Calu3 (cell line): ENCODE results near the gene IRF2. TPM values are rescaled to one million over a fixed set of nuclear protein-coding genes. Genes with fewer than 3 reads are reported as not detected.

Experiments used
- BruUV-seq: library from RNA; stranded (reverse); fragments of 400-500 nt; replicated peaks from 2 replicates; lab custom pipeline; 2021; lab: Mats Ljungman, UMichigan
- CTCF ChIA-PET: fragments of 300-600 bp; sonication (Branson Sonifier 250); formaldehyde crosslinking; loops from one replicate; lab custom pipeline; 2022; ENCODE audit warnings: antibody characterized with exemption; lab: Charles Lee
- DNase-seq: peaks from one replicate; pipeline ENCODE4 v3.0.0; 2022
- H3K27ac Mint-ChIP-seq: one replicate; pipeline ENCODE4 v1.8.0; 2022; ENCODE audit warnings: mixed read lengths; ENCODE audit not compliant: unreplicated experiment
- H3K27me3 Mint-ChIP-seq: one replicate; pipeline ENCODE4 v1.8.0; 2022; ENCODE audit warnings: mixed read lengths; ENCODE audit not compliant: unreplicated experiment
- H3K36me3 Mint-ChIP-seq: one replicate; pipeline ENCODE4 v1.8.0; 2022; ENCODE audit warnings: mild to moderate bottlenecking, moderate library complexity, mixed read lengths; ENCODE audit not compliant: insufficient read depth, unreplicated experiment
- H3K4me1 Mint-ChIP-seq: one replicate; pipeline ENCODE4 v1.8.0; 2022; ENCODE audit warnings: mild to moderate bottlenecking, low read depth, mixed read lengths; ENCODE audit not compliant: unreplicated experiment
- H3K4me3 Mint-ChIP-seq: one replicate; pipeline ENCODE4 v1.8.0; 2022; ENCODE audit warnings: mild to moderate bottlenecking, low read depth, moderate library complexity, mixed read lengths; ENCODE audit not compliant: unreplicated experiment
- H3K9me3 Mint-ChIP-seq: one replicate; pipeline ENCODE4 v1.8.0; 2022; ENCODE audit warnings: low read depth, mixed read lengths; ENCODE audit not compliant: unreplicated experiment
- intact Hi-C: fragments of 100-400 bp; cut with micrococcal nuclease; formaldehyde crosslinking; loops from one replicate; pipeline ENCODE4 v1.10.0; 2022; ENCODE audit not compliant: unreplicated experiment
- total RNA-seq: library from RNA; stranded (reverse); gene quantifications from 2 replicates; pipeline ENCODE4 v1.2.3, GENCODE V29; 2022
- TF ChIP-seq, protein P1 (sequence below): fragments of 200-600 bp; IDR thresholded peaks from one replicate; pipeline ENCODE4 v1.8.0; 2022; ENCODE audit warnings: antibody characterized with exemption; ENCODE audit not compliant: unreplicated experiment

The IRF2 gene
- total RNA-seq, 1 experiment from 2014 or later, result 27.3 TPM

DNA sequence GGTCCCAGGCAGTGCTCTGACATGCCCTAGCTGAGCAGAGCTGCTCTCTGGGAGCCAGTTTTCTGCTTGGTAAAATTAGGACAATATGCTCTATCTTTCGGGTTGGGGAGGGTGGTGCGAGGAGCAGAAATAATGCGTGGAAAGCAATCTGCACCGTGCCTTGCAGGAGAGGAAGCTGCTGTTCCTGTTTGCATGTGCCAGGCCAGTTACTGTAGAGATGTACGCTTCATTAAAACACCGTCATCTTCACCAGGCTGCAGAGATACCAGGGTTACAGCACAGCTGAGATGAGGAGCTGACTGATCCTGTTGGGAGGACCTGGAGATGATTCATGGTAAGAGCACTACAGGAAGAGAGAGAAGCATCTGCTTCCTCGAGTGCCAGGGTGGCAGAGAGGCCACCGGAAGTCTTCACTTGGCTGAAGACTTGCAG lies 29.5 kb upstream of the IRF2 start:
- no peak for DNase-seq
- intact Hi-C loops, result no loop called here
- CTCF ChIA-PET, result no interaction called here
- no peaks in the 10 kb centered on the region for H3K27me3 Mint-ChIP-seq
- H3K4me3 Mint-ChIP-seq, result no peak overlapping the region
- no peaks in the 10 kb centered on the region for H3K36me3 Mint-ChIP-seq
- TF ChIP-seq, protein P1, sequence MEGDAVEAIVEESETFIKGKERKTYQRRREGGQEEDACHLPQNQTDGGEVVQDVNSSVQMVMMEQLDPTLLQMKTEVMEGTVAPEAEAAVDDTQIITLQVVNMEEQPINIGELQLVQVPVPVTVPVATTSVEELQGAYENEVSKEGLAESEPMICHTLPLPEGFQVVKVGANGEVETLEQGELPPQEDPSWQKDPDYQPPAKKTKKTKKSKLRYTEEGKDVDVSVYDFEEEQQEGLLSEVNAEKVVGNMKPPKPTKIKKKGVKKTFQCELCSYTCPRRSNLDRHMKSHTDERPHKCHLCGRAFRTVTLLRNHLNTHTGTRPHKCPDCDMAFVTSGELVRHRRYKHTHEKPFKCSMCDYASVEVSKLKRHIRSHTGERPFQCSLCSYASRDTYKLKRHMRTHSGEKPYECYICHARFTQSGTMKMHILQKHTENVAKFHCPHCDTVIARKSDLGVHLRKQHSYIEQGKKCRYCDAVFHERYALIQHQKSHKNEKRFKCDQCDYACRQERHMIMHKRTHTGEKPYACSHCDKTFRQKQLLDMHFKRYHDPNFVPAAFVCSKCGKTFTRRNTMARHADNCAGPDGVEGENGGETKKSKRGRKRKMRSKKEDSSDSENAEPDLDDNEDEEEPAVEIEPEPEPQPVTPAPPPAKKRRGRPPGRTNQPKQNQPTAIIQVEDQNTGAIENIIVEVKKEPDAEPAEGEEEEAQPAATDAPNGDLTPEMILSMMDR, result no peak
- H3K27ac Mint-ChIP-seq, result no peak overlapping the region
- peaks cover 3% of the 10 kb centered on the region for H3K9me3 Mint-ChIP-seq
- BruUV-seq, result no TSS peak
- no peaks in the 10 kb centered on the region for H3K4me1 Mint-ChIP-seq

DNA sequence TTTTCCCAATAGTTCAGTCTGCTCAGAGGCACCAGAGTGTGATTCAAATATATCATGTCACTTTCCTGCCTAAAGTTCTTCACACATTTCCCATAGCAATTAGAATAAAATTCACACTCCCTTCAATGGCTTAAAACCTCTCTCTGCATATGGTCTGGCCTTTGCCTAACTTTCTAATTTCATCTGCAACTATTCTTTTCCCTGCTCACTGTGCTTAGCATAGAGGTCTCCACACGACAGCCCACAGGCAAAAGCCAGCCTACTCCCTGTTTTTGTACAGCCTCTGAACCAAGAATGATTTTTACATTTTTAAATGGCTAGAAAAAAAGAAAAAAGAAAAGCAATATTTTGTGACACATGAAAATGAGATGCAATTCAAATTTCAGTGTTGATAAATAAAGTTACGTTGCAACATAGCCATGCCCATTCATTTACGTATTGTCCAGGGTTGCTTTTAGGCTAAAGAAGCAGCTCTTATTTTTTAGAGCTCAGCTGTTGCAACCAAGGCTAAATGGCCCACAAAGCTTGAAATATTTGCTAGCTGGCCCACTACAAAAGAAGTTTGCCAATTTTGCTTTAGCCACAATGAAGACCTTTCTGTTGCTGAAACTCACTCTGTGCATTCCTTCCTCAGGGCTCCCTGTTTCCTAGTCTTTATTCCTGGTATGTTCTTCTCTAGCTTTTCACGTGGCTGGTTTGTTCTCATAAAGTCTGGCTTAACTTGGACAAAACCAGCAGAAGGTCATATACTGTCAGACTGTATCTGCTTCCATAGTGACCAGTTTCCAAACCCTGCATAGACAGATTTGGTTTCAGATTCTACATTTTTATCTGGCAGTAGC lies 26.6 kb upstream of the IRF2 start:
- no TSS peak for BruUV-seq
- peaks cover 3% of the 10 kb centered on the region for H3K9me3 Mint-ChIP-seq
- CTCF ChIA-PET, result no interaction called here
- H3K27me3 Mint-ChIP-seq, result no peaks in the 10 kb centered on the region
- TF ChIP-seq, protein P1, result no peak
- H3K27ac Mint-ChIP-seq, result no peak overlapping the region
- no peak overlapping the region for H3K4me3 Mint-ChIP-seq
- no peaks in the 10 kb centered on the region for H3K4me1 Mint-ChIP-seq
- intact Hi-C loops, result no loop called here
- no peaks in the 10 kb centered on the region for H3K36me3 Mint-ChIP-seq
- DNase-seq, result no peak

DNA sequence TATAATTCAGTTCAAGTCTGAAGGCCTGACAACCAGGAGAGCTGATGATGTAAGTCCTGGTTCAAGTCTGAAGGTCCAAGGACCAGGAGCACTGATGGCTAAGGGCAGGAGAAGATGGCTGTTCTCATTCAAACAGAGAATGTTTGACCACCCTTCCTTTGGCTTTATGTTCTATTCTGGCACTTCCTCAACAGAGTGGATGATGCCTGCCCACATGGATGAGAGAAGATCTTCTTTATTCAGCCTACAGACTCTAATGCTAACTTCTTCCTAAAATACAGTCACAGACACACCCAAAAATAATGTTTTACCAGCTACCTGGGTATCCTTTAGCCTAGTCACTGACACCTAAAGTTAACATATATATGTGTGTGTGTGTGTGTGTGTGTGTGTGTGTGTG lies 25.6 kb upstream of the IRF2 start:
- CTCF ChIA-PET, result no interaction called here
- H3K36me3 Mint-ChIP-seq, result no peaks in the 10 kb centered on the region

DNA sequence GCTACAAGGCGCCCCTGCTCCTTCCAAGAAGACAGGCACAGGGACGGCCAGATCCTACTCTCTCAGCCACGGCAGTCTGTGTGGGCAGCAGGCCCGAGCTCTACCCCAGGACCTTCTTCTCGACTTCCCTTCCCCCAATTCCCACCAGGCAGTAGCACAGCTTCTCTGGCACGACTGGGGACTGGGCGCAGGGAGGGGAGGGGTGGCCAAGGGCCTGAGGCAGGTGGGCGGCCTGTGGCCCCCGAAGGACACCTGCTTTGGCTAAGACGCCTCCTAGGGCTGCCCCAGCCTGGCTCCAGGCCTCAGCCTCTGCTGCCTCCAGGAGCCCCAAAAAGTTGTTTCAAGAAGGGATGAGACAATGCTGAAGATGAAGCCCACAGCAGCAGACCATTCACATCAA lies 24.2 kb upstream of the IRF2 start:
- CTCF ChIA-PET, result no interaction called here
- Mint-ChIP-seq H3K27ac (no peak overlapping the region), H3K36me3 (no peaks in the 10 kb centered on the region), H3K4me3 (no peak overlapping the region), H3K4me1 (no peaks in the 10 kb centered on the region), H3K9me3 (peaks cover 3% of the 10 kb centered on the region), H3K27me3 (no peaks in the 10 kb centered on the region)
- no peak for DNase-seq
- intact Hi-C loops, result no loop called here
- BruUV-seq, result no TSS peak
- TF ChIP-seq, protein P1, result no peak

More for the DNA sequence above, 25.6 kb upstream of the IRF2 start:
- DNase-seq, result no peak
- TF ChIP-seq, protein P1, result no peak
- Mint-ChIP-seq H3K9me3 (peaks cover 3% of the 10 kb centered on the region), H3K27ac (no peak overlapping the region), H3K4me1 (no peaks in the 10 kb centered on the region), H3K4me3 (no peak overlapping the region), H3K27me3 (no peaks in the 10 kb centered on the region)
- intact Hi-C loops, result no loop called here
- no TSS peak for BruUV-seq
